ENCODE data around the gene CFAP299. TPM values are rescaled to one million over a fixed set of nuclear protein-coding genes. Genes with fewer than 3 reads are reported as not detected.

The CFAP299 gene
- total and polyA plus RNA-seq, 2 of the 13 experiments (the other 11 are each of a cell fraction or from before 2014, with no cell fraction given) = not detected

DNA sequence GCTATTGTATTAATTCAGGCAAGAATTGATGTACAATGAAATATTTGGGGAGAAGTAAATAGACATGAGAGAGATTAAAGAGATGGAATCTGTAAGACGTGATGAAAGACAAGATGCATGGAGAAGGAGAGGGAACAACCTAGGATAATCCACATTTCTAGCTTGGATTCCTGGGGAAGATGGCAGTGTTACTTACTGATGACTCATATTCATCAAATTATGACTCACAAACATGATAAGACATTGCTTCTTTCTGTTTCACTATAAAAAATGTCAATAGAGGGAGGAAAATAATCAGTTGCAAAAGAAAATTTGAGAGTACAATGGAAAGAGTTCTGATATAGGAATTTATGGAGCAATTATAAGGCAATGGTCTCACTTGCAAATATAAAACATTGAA lies 590.9 kb downstream of the CFAP299 start:
- H3K4me1 ChIP-seq (ENCODE audit: insufficient read depth, low read length) = no peaks in the 10 kb centered on the region
- intact Hi-C loops (cut with micrococcal nuclease; ENCODE audit: unreplicated experiment) = no loop called here
- no peaks in the 10 kb centered on the region for H4K20me1 ChIP-seq (ENCODE audit: insufficient read depth, low read length)
- H3K79me2 ChIP-seq (ENCODE audit: insufficient read depth, low read length) = no peaks in the 10 kb centered on the region
- ATAC-seq (no peak), FAIRE-seq (no peak), DNase-seq (ENCODE audit: low spot score) (no peak)
- no peak overlapping the region for H3K27ac ChIP-seq (ENCODE audit: extremely low read length, insufficient read depth, low read length)
- in situ Hi-C loops (cut with HindIII; ENCODE audit: extremely low pct_ligation_motif_present, low pct_unique_long_range_greater_than_20kb) = no loop called here
- no peaks in the 10 kb centered on the region for H3K36me3 ChIP-seq (replicated peaks in 1 of 2; ENCODE audit: control insufficient read depth in 1 of 2, insufficient read depth in 2 of 2, low read length in 2 of 2)
- 4% methylated on average over 1 of the region's 1 CpG for WGBS (ENCODE audit: low lambda C conversion rate)
- POLR2A ChIA-PET = no interaction called here
- no peak overlapping the region for H3K9ac ChIP-seq (ENCODE audit: insufficient read depth, low read depth, low read length)
- TF ChIP-seq, protein P1, sequence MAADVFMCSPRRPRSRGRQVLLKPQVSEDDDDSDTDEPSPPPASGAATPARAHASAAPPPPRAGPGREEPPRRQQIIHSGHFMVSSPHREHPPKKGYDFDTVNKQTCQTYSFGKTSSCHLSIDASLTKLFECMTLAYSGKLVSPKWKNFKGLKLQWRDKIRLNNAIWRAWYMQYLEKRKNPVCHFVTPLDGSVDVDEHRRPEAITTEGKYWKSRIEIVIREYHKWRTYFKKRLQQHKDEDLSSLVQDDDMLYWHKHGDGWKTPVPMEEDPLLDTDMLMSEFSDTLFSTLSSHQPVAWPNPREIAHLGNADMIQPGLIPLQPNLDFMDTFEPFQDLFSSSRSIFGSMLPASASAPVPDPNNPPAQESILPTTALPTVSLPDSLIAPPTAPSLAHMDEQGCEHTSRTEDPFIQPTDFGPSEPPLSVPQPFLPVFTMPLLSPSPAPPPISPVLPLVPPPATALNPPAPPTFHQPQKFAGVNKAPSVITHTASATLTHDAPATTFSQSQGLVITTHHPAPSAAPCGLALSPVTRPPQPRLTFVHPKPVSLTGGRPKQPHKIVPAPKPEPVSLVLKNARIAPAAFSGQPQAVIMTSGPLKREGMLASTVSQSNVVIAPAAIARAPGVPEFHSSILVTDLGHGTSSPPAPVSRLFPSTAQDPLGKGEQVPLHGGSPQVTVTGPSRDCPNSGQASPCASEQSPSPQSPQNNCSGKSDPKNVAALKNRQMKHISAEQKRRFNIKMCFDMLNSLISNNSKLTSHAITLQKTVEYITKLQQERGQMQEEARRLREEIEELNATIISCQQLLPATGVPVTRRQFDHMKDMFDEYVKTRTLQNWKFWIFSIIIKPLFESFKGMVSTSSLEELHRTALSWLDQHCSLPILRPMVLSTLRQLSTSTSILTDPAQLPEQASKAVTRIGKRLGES (CRISPR knock-in tag; IDR thresholded peaks at IDR 0.05; ENCODE audit: borderline replicate concordance) = no peak
- TF ChIP-seq CREB1 (IDR thresholded peaks at IDR 0.05) (0 out of 2 replicates have a peak, but pooled peaks have one; percentile 46), CREB1 (CRISPR knock-in tag; IDR thresholded peaks at IDR 0.05) (no peak)
- CTCF ChIA-PET (ENCODE audit: low intra/inter-chr PET ratio, low total read pairs) = no interaction called here
- H2AFZ ChIP-seq (ENCODE audit: low read length) = no peak overlapping the region
- H3K4me3 ChIP-seq (replicated peaks in 1 of 3; ENCODE audit: insufficient read depth in 1 of 3, low read depth in 2 of 3, low read length in 3 of 3) = no peak overlapping the region
- H3K27me3 ChIP-seq (ENCODE audit: control insufficient read depth in 1 of 2, insufficient read depth in 2 of 2, low read length in 2 of 2) = no peaks in the 10 kb centered on the region; a peak in 1 of 5 replicates
- H3K4me2 ChIP-seq (ENCODE audit: low read depth, low read length) = no peak overlapping the region
- BruUV-seq (replicated peaks) = no TSS peak
- H3K9me3 ChIP-seq (ENCODE audit: low read length) = no peaks in the 10 kb centered on the region

DNA sequence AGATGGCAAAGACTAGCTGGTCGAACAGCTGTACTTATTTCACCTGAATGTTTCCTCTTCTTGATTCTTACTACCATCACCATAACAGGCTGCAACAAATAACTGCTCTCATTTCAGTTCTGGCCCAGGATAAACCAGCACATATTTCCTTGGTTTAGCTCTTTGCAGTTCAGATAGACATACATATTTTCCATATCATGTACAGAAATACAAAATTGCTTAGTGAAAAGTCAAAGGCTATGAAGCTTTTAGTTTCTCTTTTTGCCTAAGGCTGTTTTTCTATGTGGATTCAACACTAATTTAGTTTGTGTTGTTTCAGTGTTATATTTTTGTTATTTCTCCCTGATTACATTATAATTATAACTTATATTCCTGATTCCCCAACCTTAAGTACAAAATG lies 591.4 kb downstream of the CFAP299 start:
- no peaks in the 10 kb centered on the region for H4K20me1 ChIP-seq (ENCODE audit: insufficient read depth, low read length)
- FAIRE-seq = no peak
- no peak for ATAC-seq
- whole genome bisulfite sequencing (ENCODE audit: low lambda C conversion rate) = 0% methylated on average over 1 of the region's 1 CpG
- CTCF ChIA-PET (ENCODE audit: low intra/inter-chr PET ratio, low total read pairs) = no interaction called here
- TF ChIP-seq, protein P2, sequence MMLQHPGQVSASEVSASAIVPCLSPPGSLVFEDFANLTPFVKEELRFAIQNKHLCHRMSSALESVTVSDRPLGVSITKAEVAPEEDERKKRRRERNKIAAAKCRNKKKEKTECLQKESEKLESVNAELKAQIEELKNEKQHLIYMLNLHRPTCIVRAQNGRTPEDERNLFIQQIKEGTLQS (CRISPR knock-in tag; IDR thresholded peaks at IDR 0.05) = no peak
- no peak for TF ChIP-seq ZBTB38 (CRISPR knock-in tag; IDR thresholded peaks at IDR 0.05)
- TF ChIP-seq, protein P3, sequence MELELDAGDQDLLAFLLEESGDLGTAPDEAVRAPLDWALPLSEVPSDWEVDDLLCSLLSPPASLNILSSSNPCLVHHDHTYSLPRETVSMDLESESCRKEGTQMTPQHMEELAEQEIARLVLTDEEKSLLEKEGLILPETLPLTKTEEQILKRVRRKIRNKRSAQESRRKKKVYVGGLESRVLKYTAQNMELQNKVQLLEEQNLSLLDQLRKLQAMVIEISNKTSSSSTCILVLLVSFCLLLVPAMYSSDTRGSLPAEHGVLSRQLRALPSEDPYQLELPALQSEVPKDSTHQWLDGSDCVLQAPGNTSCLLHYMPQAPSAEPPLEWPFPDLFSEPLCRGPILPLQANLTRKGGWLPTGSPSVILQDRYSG (CRISPR knock-in tag; IDR thresholded peaks at IDR 0.05) = no peak
- no peak for TF ChIP-seq ZFP90 (CRISPR knock-in tag; IDR thresholded peaks at IDR 0.05; ENCODE audit: borderline replicate concordance)
- no peak for TF ChIP-seq ZFAT (CRISPR knock-in tag; conservative IDR thresholded peaks at IDR 0.05)
- TF ChIP-seq XBP1 (CRISPR knock-in tag; IDR thresholded peaks at IDR 0.05) = no peak
- no peak for TF ChIP-seq REXO4 (CRISPR knock-in tag; IDR thresholded peaks at IDR 0.05; ENCODE audit: borderline replicate concordance)
- H3K36me3 ChIP-seq (replicated peaks in 1 of 2; ENCODE audit: control insufficient read depth in 1 of 2, insufficient read depth in 2 of 2, low read length in 2 of 2) = no peaks in the 10 kb centered on the region
- in situ Hi-C loops (cut with HindIII; ENCODE audit: extremely low pct_ligation_motif_present, low pct_unique_long_range_greater_than_20kb) (no loop called here), intact Hi-C loops (cut with micrococcal nuclease; ENCODE audit: unreplicated experiment) (no loop called here)
- no peak overlapping the region for H2AFZ ChIP-seq (ENCODE audit: low read length)
- no peaks in the 10 kb centered on the region for H3K9me3 ChIP-seq (ENCODE audit: low read length)
- no TSS peak for BruUV-seq (replicated peaks)
- no peak overlapping the region for H3K4me3 ChIP-seq (replicated peaks in 1 of 3; ENCODE audit: insufficient read depth in 1 of 3, low read depth in 2 of 3, low read length in 3 of 3)
- no peaks in the 10 kb centered on the region; a peak in 1 of 5 replicates for H3K27me3 ChIP-seq (ENCODE audit: control insufficient read depth in 1 of 2, insufficient read depth in 2 of 2, low read length in 2 of 2)
- no peak overlapping the region for H3K9ac ChIP-seq (ENCODE audit: insufficient read depth, low read depth, low read length)
- no peak for DNase-seq (ENCODE audit: low spot score)
- no peak overlapping the region for H3K4me2 ChIP-seq (ENCODE audit: low read depth, low read length)
- no peak overlapping the region for H3K27ac ChIP-seq (ENCODE audit: extremely low read length, insufficient read depth, low read length)
- no peaks in the 10 kb centered on the region for H3K4me1 ChIP-seq (ENCODE audit: insufficient read depth, low read length)
- POLR2A ChIA-PET = no interaction called here
- H3K79me2 ChIP-seq (ENCODE audit: insufficient read depth, low read length) = no peaks in the 10 kb centered on the region

Measured in HepG2 (cell line).